PFSK-1 (cell line): ENCODE data around the gene ATP8A1. TPM values are rescaled to one million over a fixed set of nuclear protein-coding genes. Genes with fewer than 3 reads are reported as not detected.

Experiments used
- FOXP2 ChIP-seq: optimal IDR thresholded peaks from 2 replicates; pipeline ENCODE3; 2011; ENCODE audit warnings: borderline replicate concordance, control low read depth, inconsistent platforms; ENCODE audit not compliant: insufficient read depth; ENCODE audit errors: extremely low read length, extremely low read depth
- POLR2AphosphoS5 ChIP-seq: IDR thresholded peaks from 2 replicates; pipeline ENCODE4 v1.6.1; 2012; ENCODE audit warnings: low read depth, mild to moderate bottlenecking, control low read depth, low read length, moderate library complexity
- REST ChIP-seq, 2 experiments: IDR thresholded peaks; 2 replicates each; pipeline versions ENCODE4 v1.6.1 to v1.8.0; 2011 to 2012; ENCODE audit warnings: low read depth in 2 of 2, low read length in 2 of 2, control low read depth in 1 of 2, inconsistent platforms in 1 of 2, mild to moderate bottlenecking in 1 of 2, moderate library complexity in 1 of 2; ENCODE audit not compliant: insufficient read depth in 1 of 2
- SIN3A ChIP-seq: IDR thresholded peaks from 2 replicates; pipeline ENCODE4 v1.6.1; 2012; ENCODE audit warnings: mild to moderate bottlenecking, low read length, moderate library complexity, borderline replicate concordance; ENCODE audit not compliant: insufficient read depth
- TAF1 ChIP-seq: IDR thresholded peaks from 2 replicates; pipeline ENCODE4 v1.6.1; 2012; ENCODE audit warnings: low read length, control low read depth, borderline replicate concordance; ENCODE audit not compliant: insufficient read depth
- polyA plus RNA-seq: library from polyadenylated mRNA; unstranded; fragments of >200 nt; gene quantifications from one replicate; pipeline ENCODE4 v1.2.1, GENCODE V29; 2012; ENCODE audit warnings: low read depth, missing spikeins; ENCODE audit not compliant: insufficient read length

ATP8A1 gene
- polyA plus RNA-seq, result 0.46 TPM

GRCh38 chr4:42656944-42657792 is at the start of gene ATP8A1:
Gene ATP8A1 (minus strand): TSS chr4:42657105. CDS start chr4:42656873, 232 bp downstream.
- peak; percentile 94 for TF ChIP-seq POLR2AphosphoS5
- no peak; the same call in 1 of the 2 replicates for TF ChIP-seq TAF1
- no peak for TF ChIP-seq SIN3A
- no peak for TF ChIP-seq FOXP2
- peak in 1 of 2 experiments; percentile 73; a peak in 2 of 4 replicates for TF ChIP-seq REST (IDR thresholded peaks at IDR 0.05; ENCODE audit: insufficient read depth in 1 of 2, low read depth in 2 of 2, low read length in 2 of 2)

- TF ChIP-seq SIN3A (no peak), REST (IDR thresholded peaks at IDR 0.05; ENCODE audit: insufficient read depth in 1 of 2, low read depth in 2 of 2, low read length in 2 of 2) (no peak), FOXP2 (no peak), POLR2AphosphoS5 (no peak), TAF1 (no peak)
These were observed 49.2 kb upstream of the ATP8A1 start for GRCh38 chr4:42706086-42706485.

- TF ChIP-seq FOXP2, result no peak
- TF ChIP-seq POLR2AphosphoS5, result no peak
- TF ChIP-seq REST (IDR thresholded peaks at IDR 0.05; ENCODE audit: insufficient read depth in 1 of 2, low read depth in 2 of 2, low read length in 2 of 2), result no peak
- TF ChIP-seq TAF1, result no peak
- no peak for TF ChIP-seq SIN3A
These were observed 46.9 kb upstream of the ATP8A1 start for GRCh38 chr4:42703813-42704212.

- TF ChIP-seq POLR2AphosphoS5 (no peak), REST (IDR thresholded peaks at IDR 0.05; ENCODE audit: insufficient read depth in 1 of 2, low read depth in 2 of 2, low read length in 2 of 2) (no peak), FOXP2 (no peak), TAF1 (no peak), SIN3A (no peak)
These were observed 46.0 kb upstream of the ATP8A1 start for GRCh38 chr4:42702895-42703294.
